T-helper 1 cell treated with Interleukin-12 subunit alpha and Interleukin-12 subunit beta and Interleukin-4 antibody, amounts not matched to agents 30 ng/mL and 1 ng/mL, for 36 hours (primary cell): ENCODE results near the gene CD79A. TPM values are rescaled to one million over a fixed set of nuclear protein-coding genes. Genes with fewer than 3 reads are reported as not detected.

Experiments used
- intact Hi-C: fragments of 100-400 bp; cut with micrococcal nuclease; formaldehyde crosslinking; loops from one replicate; pipeline ENCODE4 v1.15.1; 2024
- total RNA-seq: library from RNA; stranded (reverse); gene quantifications from 2 replicates; pipeline ENCODE4 v1.2.3, GENCODE V29; 2022

The CD79A gene
- total RNA-seq, 1 donor from 2014 or later, result 2.7 TPM

- intact Hi-C loops, result loop anchor here (5.0 kb wide), 1 partner anchor 399 kb away; no protein-coding TSS in a partner anchor
Observed at GRCh38 chr19:41882568-41883462, 5.7 kb downstream of the CD79A start, which contains the start of gene ARHGEF1. Gene ARHGEF1, plus strand, starts transcription at chr19:41883184. Its CDS starts 4,899 bp downstream, at chr19:41888083.

- intact Hi-C loops, result loop anchor here (5.0 kb wide), 1 partner anchor 399 kb away; no protein-coding TSS in a partner anchor
Observed at GRCh38 chr19:41883463-41883820, 6.4 kb downstream of the CD79A start.

- intact Hi-C loops, result loop anchor here (1.0 to 5.0 kb wide), 7 partner anchors 9 to 398 kb away; partner anchors contain the start of genes GSK3A and RABAC1
Observed at GRCh38 chr19:41883821-41884733, 7.0 kb downstream of the CD79A start.

GRCh38 chr19:41886761-41887710 lies 10.0 kb downstream of the CD79A start:
- intact Hi-C loops, result loop anchor here (1.0 to 2.0 kb wide), 4 partner anchors 16 to 71 kb away; partner anchors contain the start of gene ERFL

- intact Hi-C loops, result loop anchor here (1.0 to 2.0 kb wide), 4 partner anchors 17 to 70 kb away; partner anchors contain the start of gene ERFL
Observed at GRCh38 chr19:41887711-41888382, 10.8 kb downstream of the CD79A start.

- intact Hi-C loops, result no loop called here
Observed at GRCh38 chr19:41888926-41889325, 11.8 kb downstream of the CD79A start.

GRCh38 chr19:41889896-41890295 lies 12.8 kb downstream of the CD79A start:
- intact Hi-C loops, result no loop called here

- intact Hi-C loops, result no loop called here
Observed at GRCh38 chr19:41890936-41891335, 13.9 kb downstream of the CD79A start.

- intact Hi-C loops, result no loop called here
Observed at GRCh38 chr19:41892173-41892902, 15.3 kb downstream of the CD79A start.

- intact Hi-C loops, result no loop called here
Observed at GRCh38 chr19:41893899-41894298, 16.8 kb downstream of the CD79A start.

GRCh38 chr19:41894350-41894749 lies 17.3 kb downstream of the CD79A start:
- intact Hi-C loops, result no loop called here

- intact Hi-C loops, result no loop called here
Observed at GRCh38 chr19:41895745-41896580, 18.9 kb downstream of the CD79A start.

- intact Hi-C loops, result no loop called here
Observed at GRCh38 chr19:41896581-41896942, 19.5 kb downstream of the CD79A start.

- intact Hi-C loops, result no loop called here
Observed at GRCh38 chr19:41897181-41897580, 20.1 kb downstream of the CD79A start.

- intact Hi-C loops, result no loop called here
Observed at GRCh38 chr19:41897820-41898219, 20.7 kb downstream of the CD79A start.

- intact Hi-C loops, result no loop called here
Observed at GRCh38 chr19:41898235-41898634, 21.2 kb downstream of the CD79A start.

GRCh38 chr19:41901707-41902360 lies 24.8 kb downstream of the CD79A start:
- intact Hi-C loops, result no loop called here

- intact Hi-C loops, result no loop called here
Observed at GRCh38 chr19:41902594-41902993, 25.5 kb downstream of the CD79A start.
